Neural progenitor cell (in vitro differentiated cells): Measurements from ENCODE around the gene ARX. TPM values are rescaled to one million over a fixed set of nuclear protein-coding genes. Genes with fewer than 3 reads are reported as not detected.
A peak's percentile ranks its signal among the peaks of the same experiment; 100 is the strongest.

Source experiments
- DNase-seq: peaks from one replicate; pipeline ENCODE4 v3.0.0-alpha.2; 2016; ENCODE audit warnings: low spot score
- H2AFZ ChIP-seq: fragments of 200-600 bp; sonication (generic); replicated peaks from 2 replicates; pipeline ENCODE4 v1.6.1; 2016; ENCODE audit warnings: antibody characterized with exemption
- H3F3A ChIP-seq: fragments of 200-600 bp; sonication (generic); 2 replicates; pipeline ENCODE4 v1.6.1; 2016; ENCODE audit warnings: antibody characterized with exemption, low read depth
- H3K27ac ChIP-seq: fragments of 200-600 bp; sonication (generic); 2 replicates; pipeline ENCODE4 v1.5.1; 2016; ENCODE audit warnings: mild to moderate bottlenecking
- H3K27me3 ChIP-seq: fragments of 200-600 bp; sonication (generic); 2 replicates; pipeline ENCODE4 v1.6.1; 2016; ENCODE audit warnings: mild to moderate bottlenecking, moderate library complexity
- H3K36me3 ChIP-seq: fragments of 200-600 bp; sonication (generic); 2 replicates; pipeline ENCODE4 v1.5.1; 2016
- H3K4me1 ChIP-seq: fragments of 200-600 bp; sonication (generic); 2 replicates; pipeline ENCODE4 v1.6.1; 2016; ENCODE audit warnings: mixed run types
- H3K4me2 ChIP-seq: fragments of 200-600 bp; sonication (generic); 2 replicates; pipeline ENCODE4 v1.6.1; 2016
- H3K4me3 ChIP-seq: fragments of 200-600 bp; sonication (generic); 2 replicates; pipeline ENCODE4 v1.5.1; 2016
- H3K79me2 ChIP-seq: fragments of 200-600 bp; sonication (generic); 2 replicates; pipeline ENCODE4 v1.6.1; 2016; ENCODE audit warnings: low read depth
- H3K9ac ChIP-seq: fragments of 200-600 bp; sonication (generic); 2 replicates; pipeline ENCODE4 v1.6.1; 2016
- H3K9me3 ChIP-seq: fragments of 200-600 bp; sonication (generic); 2 replicates; pipeline ENCODE4 v1.5.1; 2016; ENCODE audit warnings: low read depth
- H4K20me1 ChIP-seq: fragments of 200-600 bp; sonication (generic); 2 replicates; pipeline ENCODE4 v1.6.1; 2016; ENCODE audit warnings: low read depth
- H3K27ac Mint-ChIP-seq: 3 replicates; pipeline ENCODE4 v1.8.0; 2021; ENCODE audit warnings: mixed read lengths
- H3K27me3 Mint-ChIP-seq: 2 replicates; pipeline ENCODE4 v1.8.0; 2022; ENCODE audit warnings: low read depth, mild to moderate bottlenecking, inconsistent platforms, moderate library complexity, mixed read lengths; ENCODE audit not compliant: insufficient read depth
- H3K36me3 Mint-ChIP-seq: 3 replicates; pipeline ENCODE4 v1.8.0; 2021; ENCODE audit warnings: mixed read lengths
- H3K4me1 Mint-ChIP-seq: 3 replicates; pipeline ENCODE4 v1.8.0; 2021; ENCODE audit warnings: mixed read lengths
- H3K4me3 Mint-ChIP-seq: 3 replicates; pipeline ENCODE4 v1.8.0; 2021; ENCODE audit warnings: mild to moderate bottlenecking, moderate library complexity, mixed read lengths
- H3K9me3 Mint-ChIP-seq: 3 replicates; pipeline ENCODE4 v1.8.0; 2020; ENCODE audit warnings: mixed read lengths
- EZH2 ChIP-seq: fragments of 200-600 bp; sonication (generic); IDR thresholded peaks from 2 replicates; pipeline ENCODE4 v1.6.1; 2017; ENCODE audit warnings: antibody characterized with exemption, mild to moderate bottlenecking, moderate library complexity
- EZH2phosphoT487 ChIP-seq: fragments of 200-600 bp; sonication (generic); IDR thresholded peaks from 2 replicates; pipeline ENCODE4 v1.6.1; 2017; ENCODE audit warnings: antibody characterized with exemption
- total RNA-seq: library from RNA; depleted of rRNA; stranded (reverse); fragments of >200 nt; gene quantifications from 2 replicates; pipeline ENCODE4 v1.2.3, GENCODE V29; 2015; ENCODE audit warnings: low replicate concordance
- TF ChIP-seq, protein P1 (sequence below): fragments of 200-600 bp; sonication (generic); IDR thresholded peaks from 2 replicates; pipeline ENCODE4 v1.5.1; 2017; ENCODE audit warnings: antibody characterized with exemption, mild to moderate bottlenecking

Gene ARX
- total RNA-seq, 1 donor from 2014 or later: 5.3 TPM

GRCh38 chrX:25005034-25005381, 10.8 kb downstream of the ARX start:
- H3K4me3 Mint-ChIP-seq: no peak overlapping the region
- Histone ChIP-seq H3K27ac (no peak overlapping the region), H3K4me1 (peaks cover 71% of the 10 kb centered on the region), H3K4me3 (peak overlapping the region; percentile 57), H3K9me3 (no peaks in the 10 kb centered on the region), H3K79me2 (peaks cover 5% of the 10 kb centered on the region), H3K9ac (no peak overlapping the region), H3K4me2 (peak overlapping the region; percentile 89), H3K36me3 (no peaks in the 10 kb centered on the region), H2AFZ (no peak overlapping the region), H3F3A (peaks cover 50% of the 10 kb centered on the region), H4K20me1 (peaks cover 71% of the 10 kb centered on the region), H3K27me3 (peaks cover 100% of the 10 kb centered on the region)
- no peak overlapping the region for H3K27ac Mint-ChIP-seq
- H3K9me3 Mint-ChIP-seq: peaks cover 5% of the 10 kb centered on the region
- TF ChIP-seq EZH2phosphoT487: no peak
- H3K4me1 Mint-ChIP-seq: peaks cover 39% of the 10 kb centered on the region
- DNase-seq: no peak
- peaks cover 68% of the 10 kb centered on the region for H3K27me3 Mint-ChIP-seq
- H3K36me3 Mint-ChIP-seq: peaks cover 3% of the 10 kb centered on the region

DNA sequence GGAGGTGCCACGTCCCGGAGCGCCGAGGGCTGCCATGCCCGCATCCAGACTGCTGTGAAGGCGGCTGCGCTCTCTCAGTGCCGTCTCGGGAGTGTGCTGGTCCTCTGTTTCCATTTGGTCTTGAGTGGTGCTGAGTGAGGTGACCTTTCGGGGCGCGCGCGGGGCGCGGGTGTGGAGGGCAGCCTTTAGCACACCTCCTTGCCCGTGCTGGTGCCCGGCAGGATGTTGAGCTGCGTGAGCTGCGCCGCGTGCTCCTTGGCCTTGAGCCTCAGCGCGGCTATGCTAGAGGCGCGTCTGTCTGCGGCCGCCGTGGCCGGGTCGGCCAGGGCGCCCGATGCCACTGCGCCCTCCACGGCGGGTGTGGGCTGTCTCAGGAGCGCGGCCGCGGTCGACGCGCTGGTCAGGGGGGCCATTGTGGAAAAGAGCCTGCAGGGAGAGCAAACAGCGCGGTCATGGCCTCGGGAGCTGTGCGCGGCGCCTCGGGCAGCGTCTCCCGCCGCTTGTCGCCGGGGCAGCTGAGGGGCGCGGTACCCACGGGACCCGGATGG, 11.2 kb downstream of the ARX start:
- DNase-seq: peak; percentile 47
- H3K4me2 ChIP-seq: peak overlapping the region; percentile 89
- H3F3A ChIP-seq: peaks cover 52% of the 10 kb centered on the region
- peaks cover 100% of the 10 kb centered on the region for H3K27me3 ChIP-seq
- H3K79me2 ChIP-seq: peaks cover 5% of the 10 kb centered on the region
- H3K27ac Mint-ChIP-seq: no peak overlapping the region
- peaks cover 41% of the 10 kb centered on the region for H3K4me1 Mint-ChIP-seq
- peaks cover 5% of the 10 kb centered on the region for H3K9me3 Mint-ChIP-seq
- peak overlapping the region; percentile 71 for H3K4me3 Mint-ChIP-seq
- peaks cover 3% of the 10 kb centered on the region for H3K36me3 Mint-ChIP-seq
- peak; percentile 87 for TF ChIP-seq EZH2phosphoT487
- TF ChIP-seq EZH2: peak; percentile 88
- TF ChIP-seq, protein P1, sequence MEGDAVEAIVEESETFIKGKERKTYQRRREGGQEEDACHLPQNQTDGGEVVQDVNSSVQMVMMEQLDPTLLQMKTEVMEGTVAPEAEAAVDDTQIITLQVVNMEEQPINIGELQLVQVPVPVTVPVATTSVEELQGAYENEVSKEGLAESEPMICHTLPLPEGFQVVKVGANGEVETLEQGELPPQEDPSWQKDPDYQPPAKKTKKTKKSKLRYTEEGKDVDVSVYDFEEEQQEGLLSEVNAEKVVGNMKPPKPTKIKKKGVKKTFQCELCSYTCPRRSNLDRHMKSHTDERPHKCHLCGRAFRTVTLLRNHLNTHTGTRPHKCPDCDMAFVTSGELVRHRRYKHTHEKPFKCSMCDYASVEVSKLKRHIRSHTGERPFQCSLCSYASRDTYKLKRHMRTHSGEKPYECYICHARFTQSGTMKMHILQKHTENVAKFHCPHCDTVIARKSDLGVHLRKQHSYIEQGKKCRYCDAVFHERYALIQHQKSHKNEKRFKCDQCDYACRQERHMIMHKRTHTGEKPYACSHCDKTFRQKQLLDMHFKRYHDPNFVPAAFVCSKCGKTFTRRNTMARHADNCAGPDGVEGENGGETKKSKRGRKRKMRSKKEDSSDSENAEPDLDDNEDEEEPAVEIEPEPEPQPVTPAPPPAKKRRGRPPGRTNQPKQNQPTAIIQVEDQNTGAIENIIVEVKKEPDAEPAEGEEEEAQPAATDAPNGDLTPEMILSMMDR: no peak
- H3K27me3 Mint-ChIP-seq: peaks cover 63% of the 10 kb centered on the region
- peaks cover 69% of the 10 kb centered on the region for H4K20me1 ChIP-seq
- H2AFZ ChIP-seq: no peak overlapping the region
- H3K27ac ChIP-seq: no peak overlapping the region
- no peaks in the 10 kb centered on the region for H3K9me3 ChIP-seq
- H3K9ac ChIP-seq: no peak overlapping the region
- H3K4me1 ChIP-seq: peaks cover 72% of the 10 kb centered on the region
- H3K4me3 ChIP-seq: peak overlapping the region; percentile 57
- no peaks in the 10 kb centered on the region for H3K36me3 ChIP-seq

GRCh38 chrX:25004040-25004439, 11.7 kb downstream of the ARX start:
- H3K27ac Mint-ChIP-seq: peak overlapping the region; percentile 38
- Histone ChIP-seq H3K27ac (no peak overlapping the region), H2AFZ (no peak overlapping the region), H3K9ac (no peak overlapping the region), H3K4me2 (peak overlapping the region; percentile 89), H3F3A (peaks cover 55% of the 10 kb centered on the region), H3K36me3 (no peaks in the 10 kb centered on the region), H3K79me2 (peaks cover 5% of the 10 kb centered on the region), H3K4me3 (peak overlapping the region; percentile 57), H3K27me3 (peaks cover 95% of the 10 kb centered on the region), H3K4me1 (peaks cover 75% of the 10 kb centered on the region), H3K9me3 (no peaks in the 10 kb centered on the region), H4K20me1 (peaks cover 67% of the 10 kb centered on the region)
- peak overlapping the region; percentile 83 for H3K4me3 Mint-ChIP-seq
- peak; percentile 35 for DNase-seq
- TF ChIP-seq, protein P1: no peak
- TF ChIP-seq EZH2: peak; percentile 85
- TF ChIP-seq EZH2phosphoT487: peak; percentile 14
- peaks cover 3% of the 10 kb centered on the region for H3K36me3 Mint-ChIP-seq
- peaks cover 58% of the 10 kb centered on the region for H3K27me3 Mint-ChIP-seq
- H3K4me1 Mint-ChIP-seq: peaks cover 45% of the 10 kb centered on the region
- peaks cover 5% of the 10 kb centered on the region for H3K9me3 Mint-ChIP-seq

DNA sequence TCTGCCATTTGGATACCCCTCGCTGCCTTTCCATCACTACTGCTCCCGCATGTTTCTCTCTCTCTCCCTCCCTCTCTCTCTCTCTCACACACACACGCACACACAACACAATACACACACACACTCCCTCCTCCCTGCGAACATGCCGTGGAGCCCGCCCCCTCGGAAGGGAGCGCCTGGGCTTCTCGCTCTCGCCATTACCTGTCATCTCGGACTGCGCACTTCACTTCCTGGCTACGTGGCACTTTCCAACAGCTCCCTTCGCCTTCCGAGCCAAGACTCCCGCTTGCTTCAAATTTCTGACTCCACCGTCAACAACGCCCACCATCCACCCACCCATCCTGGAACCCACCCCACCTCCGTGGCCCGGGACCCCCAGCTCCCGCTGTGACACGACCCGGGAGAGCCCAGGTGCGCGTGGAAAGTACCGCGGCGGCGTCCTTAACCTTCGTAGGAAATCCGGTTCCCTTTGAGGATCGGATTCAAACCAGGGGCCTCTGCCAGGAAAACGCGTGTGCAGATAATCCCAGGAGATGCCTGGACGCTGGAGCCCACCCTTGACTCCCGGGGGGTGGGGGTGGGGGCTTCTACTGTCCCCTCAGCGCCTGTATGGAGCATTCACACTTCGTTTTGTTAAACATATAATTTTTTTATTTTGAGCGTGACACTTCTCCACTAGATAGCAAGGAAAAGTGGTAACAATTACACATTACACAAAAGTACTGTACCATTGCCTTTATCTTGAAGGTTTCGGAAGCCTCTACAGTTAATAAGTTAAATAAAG, 12.5 kb downstream of the ARX start:
- Mint-ChIP-seq H3K9me3 (peaks cover 5% of the 10 kb centered on the region), H3K36me3 (peaks cover 3% of the 10 kb centered on the region), H3K27ac (no peak overlapping the region), H3K4me1 (peaks cover 48% of the 10 kb centered on the region), H3K27me3 (peaks cover 52% of the 10 kb centered on the region), H3K4me3 (peak overlapping the region; percentile 82)
- peaks cover 83% of the 10 kb centered on the region for H3K4me1 ChIP-seq
- H3K27me3 ChIP-seq: peaks cover 87% of the 10 kb centered on the region
- no peak overlapping the region for H3K27ac ChIP-seq
- no peak overlapping the region for H2AFZ ChIP-seq
- no peak overlapping the region for H3K9ac ChIP-seq
- peaks cover 5% of the 10 kb centered on the region for H3K79me2 ChIP-seq
- H3K4me2 ChIP-seq: peak overlapping the region; percentile 89
- no peaks in the 10 kb centered on the region for H3K36me3 ChIP-seq
- no peaks in the 10 kb centered on the region for H3K9me3 ChIP-seq
- TF ChIP-seq EZH2phosphoT487 (peak; percentile 58), EZH2 (peak; percentile 51)
- TF ChIP-seq, protein P1: no peak
- H3K4me3 ChIP-seq: peak overlapping the region; percentile 57
- H3F3A ChIP-seq: peaks cover 58% of the 10 kb centered on the region
- peaks cover 63% of the 10 kb centered on the region for H4K20me1 ChIP-seq
- peak; percentile 67 for DNase-seq
